ENCODE measurements around the gene ANKRD6. TPM values are rescaled to one million over a fixed set of nuclear protein-coding genes. Genes with fewer than 3 reads are reported as not detected.

The ANKRD6 gene
- total RNA-seq, 1 experiment from 2014 or later, result 20.5 TPM

DNA sequence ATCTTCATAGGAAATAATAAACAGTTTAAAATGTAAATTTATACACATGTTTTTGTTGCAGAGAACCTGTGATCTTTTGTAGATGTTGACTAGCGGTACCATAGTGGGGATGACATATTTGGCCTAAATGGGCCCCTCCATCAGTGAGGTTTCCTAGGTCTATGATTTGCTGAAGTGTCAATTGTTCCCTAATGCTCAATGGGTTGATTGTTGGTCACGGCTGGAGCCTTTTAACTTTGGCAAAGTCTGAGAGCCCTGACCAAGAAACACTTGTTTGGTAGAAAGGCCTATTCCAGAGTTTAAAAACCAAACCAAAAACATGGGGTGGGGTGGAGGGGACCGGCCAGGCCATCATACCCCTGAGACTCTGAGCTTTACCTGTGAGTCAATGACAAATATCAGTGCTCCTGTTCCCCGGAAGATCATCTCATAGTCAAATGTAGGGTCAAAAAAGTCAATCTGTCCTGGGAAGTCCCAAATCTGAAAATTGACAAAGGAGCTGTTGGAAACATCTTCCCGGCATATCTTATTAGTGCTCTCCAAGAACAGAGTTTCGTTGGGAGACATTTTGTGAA, 45.9 kb upstream of the ANKRD6 start:
- Mint-ChIP-seq H3K4me1 (ENCODE audit: low read depth, unreplicated experiment) (no peaks in the 10 kb centered on the region), H3K4me3 (ENCODE audit: unreplicated experiment) (no peak overlapping the region), H3K36me3 (ENCODE audit: insufficient read depth, unreplicated experiment) (no peaks in the 10 kb centered on the region), H3K9me3 (ENCODE audit: unreplicated experiment) (no peaks in the 10 kb centered on the region), H3K27me3 (ENCODE audit: insufficient read depth, unreplicated experiment) (no peaks in the 10 kb centered on the region), H3K27ac (ENCODE audit: unreplicated experiment) (no peak overlapping the region)
- H3K4me1 ChIP-seq, result no peaks in the 10 kb centered on the region
- no peaks in the 10 kb centered on the region for H3K27me3 ChIP-seq (replicated peaks; ENCODE audit: control insufficient read depth, insufficient read depth, low read length)
- no peaks in the 10 kb centered on the region for H3K9me3 ChIP-seq
- BruUV-seq (replicated peaks), result no TSS peak
- TF ChIP-seq CTCF (IDR thresholded peaks at IDR 0.05; ENCODE audit: insufficient read depth in 1 of 2, low read depth in 1 of 2, low read length in 1 of 2, severe bottlenecking in 1 of 2, unreplicated experiment in 1 of 2), result no peak
- intact Hi-C loops (cut with micrococcal nuclease; ENCODE audit: unreplicated experiment), result no loop called here
- H3K36me3 ChIP-seq (ENCODE audit: control insufficient read depth, insufficient read depth, low read length), result no peaks in the 10 kb centered on the region
- ChIA-PET CTCF (interaction anchor here (0.8 kb wide), 1 partner anchor 11 kb away, joined by 3 read pairs; no protein-coding TSS in a partner anchor), POLR2A (no interaction called here)
- H3K4me3 ChIP-seq (ENCODE audit: low read depth, low read length), result no peak overlapping the region
- no peak for DNase-seq

- Mint-ChIP-seq H3K36me3 (ENCODE audit: insufficient read depth, unreplicated experiment) (no peaks in the 10 kb centered on the region), H3K4me3 (ENCODE audit: unreplicated experiment) (no peak overlapping the region), H3K4me1 (ENCODE audit: low read depth, unreplicated experiment) (no peaks in the 10 kb centered on the region), H3K9me3 (ENCODE audit: unreplicated experiment) (no peaks in the 10 kb centered on the region), H3K27ac (ENCODE audit: unreplicated experiment) (no peak overlapping the region), H3K27me3 (ENCODE audit: insufficient read depth, unreplicated experiment) (no peaks in the 10 kb centered on the region)
- TF ChIP-seq CTCF (IDR thresholded peaks at IDR 0.05; ENCODE audit: insufficient read depth in 1 of 2, low read depth in 1 of 2, low read length in 1 of 2, severe bottlenecking in 1 of 2, unreplicated experiment in 1 of 2), result no peak
- no peaks in the 10 kb centered on the region for H3K4me1 ChIP-seq
- no TSS peak for BruUV-seq (replicated peaks)
- H3K4me3 ChIP-seq (ENCODE audit: low read depth, low read length), result no peak overlapping the region
- intact Hi-C loops (cut with micrococcal nuclease; ENCODE audit: unreplicated experiment), result no loop called here
- ChIA-PET POLR2A (no interaction called here), CTCF (interaction anchor here (0.8 kb wide), 1 partner anchor 12 kb away, joined by 3 read pairs; no protein-coding TSS in a partner anchor)
- no peaks in the 10 kb centered on the region for H3K9me3 ChIP-seq
- H3K36me3 ChIP-seq (ENCODE audit: control insufficient read depth, insufficient read depth, low read length), result no peaks in the 10 kb centered on the region
- no peak for DNase-seq
- H3K27me3 ChIP-seq (replicated peaks; ENCODE audit: control insufficient read depth, insufficient read depth, low read length), result no peaks in the 10 kb centered on the region
Measured at GRCh38 chr6:89387516-89388201, 45.3 kb upstream of the ANKRD6 start.

DNA sequence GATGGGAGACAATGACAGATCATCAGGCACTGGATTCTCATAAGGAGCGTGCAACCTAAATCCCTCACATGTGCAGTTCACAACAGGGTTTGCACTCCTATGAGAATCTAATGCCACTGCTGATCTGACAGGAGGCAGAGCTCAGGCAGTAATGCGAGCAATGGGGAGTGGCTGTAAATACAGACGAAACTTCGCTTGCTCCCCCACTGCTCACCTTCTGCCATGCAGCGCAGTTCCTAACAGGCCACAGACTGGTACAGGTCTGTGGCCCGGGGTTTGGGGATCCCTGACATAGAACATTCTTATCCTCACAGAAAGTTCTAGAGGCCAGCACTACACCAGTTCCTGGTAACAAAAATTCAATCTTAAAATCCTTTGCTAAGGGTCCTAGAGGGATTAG, 44.1 kb upstream of the ANKRD6 start:
- DNase-seq, result no peak
- H3K4me1 Mint-ChIP-seq (ENCODE audit: low read depth, unreplicated experiment), result no peaks in the 10 kb centered on the region
- BruUV-seq (replicated peaks), result no TSS peak
- POLR2A ChIA-PET, result no interaction called here
- Histone ChIP-seq H3K4me3 (ENCODE audit: low read depth, low read length) (no peak overlapping the region), H3K9me3 (no peaks in the 10 kb centered on the region), H3K27me3 (replicated peaks; ENCODE audit: control insufficient read depth, insufficient read depth, low read length) (no peaks in the 10 kb centered on the region), H3K36me3 (ENCODE audit: control insufficient read depth, insufficient read depth, low read length) (no peaks in the 10 kb centered on the region), H3K4me1 (no peaks in the 10 kb centered on the region)
- no peaks in the 10 kb centered on the region for H3K36me3 Mint-ChIP-seq (ENCODE audit: insufficient read depth, unreplicated experiment)
- peaks cover 4% of the 10 kb centered on the region for H3K27me3 Mint-ChIP-seq (ENCODE audit: insufficient read depth, unreplicated experiment)
- H3K27ac Mint-ChIP-seq (ENCODE audit: unreplicated experiment), result no peak overlapping the region
- TF ChIP-seq CTCF (IDR thresholded peaks at IDR 0.05; ENCODE audit: insufficient read depth in 1 of 2, low read depth in 1 of 2, low read length in 1 of 2, severe bottlenecking in 1 of 2, unreplicated experiment in 1 of 2), result no peak
- intact Hi-C loops (cut with micrococcal nuclease; ENCODE audit: unreplicated experiment), result no loop called here
- no peak overlapping the region for H3K4me3 Mint-ChIP-seq (ENCODE audit: unreplicated experiment)
- CTCF ChIA-PET, result interaction anchor here (0.6 kb wide), 1 partner anchor 312 kb away, joined by 4 read pairs; no protein-coding TSS in a partner anchor
- no peaks in the 10 kb centered on the region for H3K9me3 Mint-ChIP-seq (ENCODE audit: unreplicated experiment)

Data from Caco-2 (cell line).